ENCODE data around the gene EZH1. TPM values are rescaled to one million over a fixed set of nuclear protein-coding genes. Genes with fewer than 3 reads are reported as not detected.

EZH1 gene
- total RNA-seq, 1 donor from 2014 or later: 37.6 TPM

GRCh38 chr17:42720996-42721583 lies 23.8 kb downstream of the EZH1 start:
- Mint-ChIP-seq H3K27me3 (no peaks in the 10 kb centered on the region), H3K4me3 (no peak overlapping the region), H3K36me3 (peaks cover 26% of the 10 kb centered on the region), H3K4me1 (ENCODE audit: unreplicated experiment) (no peaks in the 10 kb centered on the region), H3K9me3 (no peaks in the 10 kb centered on the region), H3K27ac (no peak overlapping the region)
- peak; percentile 82 for TF ChIP-seq CTCF (conservative IDR thresholded peaks at IDR 0.05)
- DNase-seq (ENCODE audit: extremely low spot score, unreplicated experiment): no peak

- no peaks in the 10 kb centered on the region for H3K4me1 Mint-ChIP-seq (ENCODE audit: unreplicated experiment)
- no peak overlapping the region for H3K4me3 Mint-ChIP-seq
- TF ChIP-seq CTCF (conservative IDR thresholded peaks at IDR 0.05): no peak
- no peak overlapping the region for H3K27ac Mint-ChIP-seq
- no peaks in the 10 kb centered on the region for H3K9me3 Mint-ChIP-seq
- no peak for DNase-seq (ENCODE audit: extremely low spot score, unreplicated experiment)
- H3K27me3 Mint-ChIP-seq: no peaks in the 10 kb centered on the region
- H3K36me3 Mint-ChIP-seq: peaks cover 26% of the 10 kb centered on the region
These were observed 35.3 kb downstream of the EZH1 start for GRCh38 chr17:42709561-42709960.

- Mint-ChIP-seq H3K27me3 (no peaks in the 10 kb centered on the region), H3K36me3 (peaks cover 26% of the 10 kb centered on the region), H3K9me3 (no peaks in the 10 kb centered on the region), H3K4me3 (no peak overlapping the region), H3K4me1 (ENCODE audit: unreplicated experiment) (no peaks in the 10 kb centered on the region), H3K27ac (no peak overlapping the region)
- DNase-seq (ENCODE audit: extremely low spot score, unreplicated experiment): no peak
- TF ChIP-seq CTCF (conservative IDR thresholded peaks at IDR 0.05): no peak
These were observed 36.3 kb downstream of the EZH1 start for GRCh38 chr17:42708588-42708987.

- Mint-ChIP-seq H3K4me3 (no peak overlapping the region), H3K4me1 (ENCODE audit: unreplicated experiment) (no peaks in the 10 kb centered on the region), H3K9me3 (no peaks in the 10 kb centered on the region), H3K27me3 (no peaks in the 10 kb centered on the region), H3K36me3 (peaks cover 20% of the 10 kb centered on the region), H3K27ac (no peak overlapping the region)
- DNase-seq (ENCODE audit: extremely low spot score, unreplicated experiment): no peak
- TF ChIP-seq CTCF (conservative IDR thresholded peaks at IDR 0.05): no peak
These were observed 38.1 kb downstream of the EZH1 start for GRCh38 chr17:42706732-42707131.

GRCh38 chr17:42704837-42705494 lies 39.9 kb downstream of the EZH1 start:
- H3K4me1 Mint-ChIP-seq (ENCODE audit: unreplicated experiment): no peaks in the 10 kb centered on the region
- H3K27me3 Mint-ChIP-seq: no peaks in the 10 kb centered on the region
- H3K27ac Mint-ChIP-seq: no peak overlapping the region
- H3K36me3 Mint-ChIP-seq: peaks cover 18% of the 10 kb centered on the region
- no peak overlapping the region for H3K4me3 Mint-ChIP-seq
- no peak for DNase-seq (ENCODE audit: extremely low spot score, unreplicated experiment)
- TF ChIP-seq CTCF (conservative IDR thresholded peaks at IDR 0.05): no peak
- H3K9me3 Mint-ChIP-seq: no peaks in the 10 kb centered on the region

Measured in type B pancreatic cell (in vitro differentiated cells).